ENCODE results near the gene ITGB1. TPM values are rescaled to one million over a fixed set of nuclear protein-coding genes. Genes with fewer than 3 reads are reported as not detected.
"Not testable (repeated sequence)": the region's sequence is repeated elsewhere in the genome, so short reads cannot be mapped to it uniquely, and the experiment has no call there.

Gene ITGB1
- total and polyA plus RNA-seq, 10 donors, result 31.5 to 555 (median 316) TPM

DNA sequence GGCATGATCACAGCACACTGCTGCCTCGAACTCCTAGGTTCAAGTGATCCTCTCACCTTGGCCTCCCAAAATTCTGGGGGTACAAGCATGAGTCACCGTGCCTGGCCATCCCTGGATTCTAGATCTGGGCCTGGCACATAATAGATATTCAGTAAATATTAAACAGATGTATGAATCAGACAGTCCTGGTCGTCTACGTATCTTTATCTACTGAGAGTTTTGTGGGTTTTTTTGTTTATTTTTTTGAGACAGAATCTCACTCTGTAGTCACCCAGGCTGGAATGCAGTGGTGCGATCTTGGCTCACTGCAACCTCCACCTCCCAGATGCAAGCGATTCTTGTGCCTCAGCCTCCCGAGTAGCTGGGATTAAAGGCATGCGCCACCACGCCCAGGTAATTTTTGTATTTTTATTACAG lies 24.3 kb upstream of the ITGB1 start:
- Histone ChIP-seq H3K27ac (peak overlapping the region; percentile 51 to 91 (median 86)), H3K27me3 (replicated peaks in 1 of 7) (no peaks in the 10 kb centered on the region), H3K4me3 (no peak overlapping the region), H3K4me1 (peaks cover 24 to 57% (median 46%) of the 10 kb centered on the region in 6 donors), H3K9me3 (no peaks in the 10 kb centered on the region), H3K36me3 (no peaks in the 10 kb centered on the region)
- TF ChIP-seq POLR2AphosphoS5 (IDR thresholded peaks at IDR 0.05), result no peak
- TF ChIP-seq, protein P1, sequence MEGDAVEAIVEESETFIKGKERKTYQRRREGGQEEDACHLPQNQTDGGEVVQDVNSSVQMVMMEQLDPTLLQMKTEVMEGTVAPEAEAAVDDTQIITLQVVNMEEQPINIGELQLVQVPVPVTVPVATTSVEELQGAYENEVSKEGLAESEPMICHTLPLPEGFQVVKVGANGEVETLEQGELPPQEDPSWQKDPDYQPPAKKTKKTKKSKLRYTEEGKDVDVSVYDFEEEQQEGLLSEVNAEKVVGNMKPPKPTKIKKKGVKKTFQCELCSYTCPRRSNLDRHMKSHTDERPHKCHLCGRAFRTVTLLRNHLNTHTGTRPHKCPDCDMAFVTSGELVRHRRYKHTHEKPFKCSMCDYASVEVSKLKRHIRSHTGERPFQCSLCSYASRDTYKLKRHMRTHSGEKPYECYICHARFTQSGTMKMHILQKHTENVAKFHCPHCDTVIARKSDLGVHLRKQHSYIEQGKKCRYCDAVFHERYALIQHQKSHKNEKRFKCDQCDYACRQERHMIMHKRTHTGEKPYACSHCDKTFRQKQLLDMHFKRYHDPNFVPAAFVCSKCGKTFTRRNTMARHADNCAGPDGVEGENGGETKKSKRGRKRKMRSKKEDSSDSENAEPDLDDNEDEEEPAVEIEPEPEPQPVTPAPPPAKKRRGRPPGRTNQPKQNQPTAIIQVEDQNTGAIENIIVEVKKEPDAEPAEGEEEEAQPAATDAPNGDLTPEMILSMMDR (IDR thresholded peaks at IDR 0.05 in 8 of 11, conservative IDR thresholded peaks at IDR 0.05 in 3 of 11), result no peak
- TF ChIP-seq POLR2A (IDR thresholded peaks at IDR 0.05), result no peak
- DNase-seq, result no peak
- intact Hi-C loops (cut with DNase I; ENCODE audit: low total_unique reads), result no loop called here
- 78 to 90% (median 83%) methylated on average over 9 of the region's 9 CpGs for WGBS, 5 donors

- no peaks in the 10 kb centered on the region for H3K27me3 ChIP-seq (replicated peaks in 1 of 7)
- no peaks in the 10 kb centered on the region for H3K36me3 ChIP-seq
- peak overlapping the region; percentile 73 to 91 (median 86) for H3K27ac ChIP-seq
- H3K4me3 ChIP-seq, result peak overlapping the region in 1 of 8 donors; percentile 68
- WGBS, 5 donors, result 32 to 47% (median 43%) methylated on average over 4 of the region's 4 CpGs
- intact Hi-C loops (cut with DNase I; ENCODE audit: low total_unique reads), result no loop called here
- peak in 1 of 3 donors; percentile 8 for TF ChIP-seq POLR2A (IDR thresholded peaks at IDR 0.05)
- TF ChIP-seq, protein P1 (IDR thresholded peaks at IDR 0.05 in 8 of 11, conservative IDR thresholded peaks at IDR 0.05 in 3 of 11), result no peak
- TF ChIP-seq POLR2AphosphoS5 (IDR thresholded peaks at IDR 0.05), result peak in 2 of 3 donors; percentile 56 to 82
- peaks cover 24 to 57% (median 46%) of the 10 kb centered on the region in 6 donors for H3K4me1 ChIP-seq
- DNase-seq, result peak; percentile 78
- H3K9me3 ChIP-seq, result no peaks in the 10 kb centered on the region
Measured at GRCh38 chr10:32981760-32982159, 23.7 kb upstream of the ITGB1 start.

DNA sequence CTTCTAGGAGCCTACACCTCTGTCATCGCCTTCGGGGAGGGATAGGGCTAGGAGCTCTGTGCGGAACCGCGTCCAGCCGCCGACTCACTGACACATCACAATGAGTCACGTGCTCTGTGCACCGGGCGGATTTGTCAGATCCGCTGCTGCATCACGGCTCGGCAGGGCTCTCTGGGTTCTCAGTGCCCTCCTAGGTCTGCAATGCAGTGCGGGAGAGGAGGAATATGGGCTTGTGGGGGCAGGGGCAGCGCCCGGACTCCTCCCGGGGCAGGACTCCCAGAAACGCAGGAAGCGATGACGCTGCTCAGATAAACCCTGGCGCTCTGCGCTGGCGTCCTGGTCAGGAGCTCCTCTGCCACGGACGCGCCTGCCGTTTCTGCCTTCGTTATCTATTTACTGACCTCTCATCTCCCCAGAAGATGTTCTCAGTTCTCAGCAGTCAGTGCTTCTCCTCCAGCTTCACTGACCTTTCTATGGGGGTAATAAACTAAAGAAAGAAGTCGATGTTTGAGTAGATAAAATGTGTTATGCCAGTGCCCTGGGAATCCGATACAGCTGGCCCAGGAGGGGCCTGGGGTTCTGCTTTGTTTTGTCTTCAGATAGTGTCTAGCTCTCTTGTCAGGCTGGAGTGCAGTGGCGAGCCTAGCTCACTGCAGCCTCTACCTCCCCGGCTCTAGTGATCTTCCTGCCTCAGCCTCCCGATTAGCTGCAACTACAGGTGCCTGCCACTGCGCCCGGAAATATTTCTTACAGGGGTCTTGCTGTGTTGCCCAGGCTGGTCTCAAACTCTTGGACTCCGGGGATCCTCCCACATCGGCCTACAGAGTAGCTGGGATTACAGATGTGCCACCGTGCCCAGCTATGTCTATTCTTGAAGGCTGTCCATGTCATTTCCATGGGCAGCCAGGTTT lies 22.8 kb upstream of the ITGB1 start:
- H3K4me1 ChIP-seq, result peaks cover 24 to 52% (median 44%) of the 10 kb centered on the region in 6 donors
- WGBS, 5 donors, result 16 to 35% (median 19%) methylated on average over 16 to 38 of the region's 38 CpGs
- no peaks in the 10 kb centered on the region for H3K9me3 ChIP-seq
- TF ChIP-seq POLR2AphosphoS5 (IDR thresholded peaks at IDR 0.05) (peak; percentile 91 to 97 (median 95)), POLR2A (IDR thresholded peaks at IDR 0.05) (peak in 1 of 3 donors; percentile 48)
- TF ChIP-seq, protein P1 (IDR thresholded peaks at IDR 0.05 in 8 of 11, conservative IDR thresholded peaks at IDR 0.05 in 3 of 11), result peak in 1 of 11 experiments; percentile 13
- peak; percentile 96 for DNase-seq
- no peaks in the 10 kb centered on the region for H3K36me3 ChIP-seq
- intact Hi-C loops (cut with DNase I; ENCODE audit: low total_unique reads), result no loop called here
- peak overlapping the region; percentile 33 to 68 (median 46) for H3K4me3 ChIP-seq
- H3K27ac ChIP-seq, result peak overlapping the region; percentile 73 to 91 (median 86)
- no peaks in the 10 kb centered on the region for H3K27me3 ChIP-seq (replicated peaks in 1 of 7)

- TF ChIP-seq POLR2AphosphoS5 (IDR thresholded peaks at IDR 0.05), result no peak
- TF ChIP-seq POLR2A (IDR thresholded peaks at IDR 0.05), result no peak
- TF ChIP-seq, protein P1 (IDR thresholded peaks at IDR 0.05 in 8 of 11, conservative IDR thresholded peaks at IDR 0.05 in 3 of 11), result no peak
- Histone ChIP-seq H3K4me3 (peak overlapping the region; percentile 33 to 68 (median 46)), H3K27me3 (replicated peaks in 1 of 7) (no peaks in the 10 kb centered on the region), H3K4me1 (peaks cover 24 to 46% (median 38%) of the 10 kb centered on the region in 6 donors), H3K9me3 (no peaks in the 10 kb centered on the region), H3K36me3 (no peaks in the 10 kb centered on the region), H3K27ac (peak overlapping the region; percentile 73 to 91 (median 86))
- WGBS, 5 donors, result 0 to 3% (median 2%) methylated on average over 6 of the region's 6 CpGs
- DNase-seq, result no peak
- intact Hi-C loops (cut with DNase I; ENCODE audit: low total_unique reads), result no loop called here
Measured at GRCh38 chr10:32980242-32980557, 22.2 kb upstream of the ITGB1 start.

DNA sequence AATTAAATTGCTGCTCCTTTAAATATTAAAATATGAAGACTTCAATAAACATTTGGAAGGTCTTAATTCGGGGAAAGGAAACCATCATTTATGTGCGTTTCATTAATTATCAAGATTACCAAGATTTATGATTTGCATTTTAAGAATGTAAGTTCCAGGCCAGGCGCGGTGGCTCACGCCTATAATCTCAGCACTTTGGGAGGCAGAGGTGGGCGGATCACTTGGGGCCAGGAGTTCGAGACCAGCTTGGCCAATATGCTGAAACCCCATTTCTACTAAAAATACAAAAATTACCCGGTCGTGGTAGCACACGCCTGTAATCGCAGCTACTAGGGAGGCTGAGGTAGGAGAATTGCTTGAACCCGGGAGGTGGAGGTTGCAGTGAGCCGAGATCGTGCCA lies 21.7 kb upstream of the ITGB1 start:
- 88 to 95% (median 92%) methylated on average over 14 of the region's 14 CpGs for WGBS, 5 donors
- peak overlapping the region in 2 of 8 donors; percentile 46 to 68 for H3K4me3 ChIP-seq

More for the DNA sequence above, 21.7 kb upstream of the ITGB1 start:
- intact Hi-C loops (cut with DNase I; ENCODE audit: low total_unique reads); H3K9me3 ChIP-seq; H3K27me3 ChIP-seq (replicated peaks in 1 of 7); H3K36me3 ChIP-seq; DNase-seq: not testable (repeated sequence)
- peaks cover 24 to 42% (median 37%) of the 10 kb centered on the region in 6 donors for H3K4me1 ChIP-seq
- peak overlapping the region in 6 of 8 donors; percentile 76 to 91 (median 86) for H3K27ac ChIP-seq
